Transverse colon (tissue), 4 donors: ENCODE data around the gene CNTN4. TPM values are rescaled to one million over a fixed set of nuclear protein-coding genes. Genes with fewer than 3 reads are reported as not detected.

Source experiments
- DNase-seq: peaks from one replicate; pipeline ENCODE4 v3.0.0-alpha.2; 2019
- H3K27ac ChIP-seq, 4 donors: fragments of 200-600 bp; sonication (generic); 2 replicates each; pipeline ENCODE4 v1.5.1; 2016 to 2018; ENCODE audit warnings: inconsistent platforms in 4 of 4
- H3K27me3 ChIP-seq: fragments of 200-600 bp; sonication (generic); 2 replicates; pipeline ENCODE4 v1.5.1; 2017; ENCODE audit warnings: inconsistent platforms
- H3K36me3 ChIP-seq, 4 donors: fragments of 200-600 bp; sonication (generic); 2 replicates each; pipeline ENCODE4 v1.5.1; 2017 to 2019; ENCODE audit warnings: inconsistent platforms in 4 of 4
- H3K4me1 ChIP-seq, 4 donors: fragments of 200-600 bp; sonication (generic); 2 replicates each; pipeline ENCODE4 v1.5.1; 2017 to 2020; ENCODE audit warnings: inconsistent platforms in 4 of 4
- H3K4me3 ChIP-seq, 4 donors: fragments of 200-600 bp; sonication (generic); 1 replicate in 1 of 4; 2 replicates in 3 of 4; pipeline versions ENCODE4 v1.5.1 to v1.6.1; 2017 to 2019; ENCODE audit warnings: inconsistent platforms in 4 of 4
- H3K9me3 ChIP-seq, 2 donors: fragments of 200-600 bp; sonication (generic); 2 replicates each; pipeline ENCODE4 v1.5.1; 2017 to 2019; ENCODE audit warnings: inconsistent platforms in 2 of 2
- CTCF ChIP-seq, 5 experiments: fragments of 200-600 bp in 3 of 5; fragments of 450-650 bp in 2 of 5; sonication (generic) in 3 of 5; IDR thresholded peaks; 1 replicate in 2 of 5; 2 replicates in 3 of 5; pipeline ENCODE4 v1.5.1; 2016 to 2017; ENCODE audit warnings: antibody characterized with exemption in 5 of 5, inconsistent platforms in 3 of 5, mild to moderate bottlenecking in 2 of 5, moderate library complexity in 1 of 5
- EP300 ChIP-seq: sonication (generic); formaldehyde crosslinking; IDR thresholded peaks from one replicate; pipeline ENCODE4 v1.6.1; 2017; ENCODE audit warnings: antibody characterized with exemption, low read depth
- POLR2A ChIP-seq: fragments of 450-650 bp; IDR thresholded peaks from one replicate; pipeline ENCODE4 v1.6.1; 2016; ENCODE audit warnings: antibody characterized with exemption, mild to moderate bottlenecking, moderate library complexity
- POLR2AphosphoS5 ChIP-seq, 3 donors: sonication (generic); formaldehyde crosslinking; IDR thresholded peaks; one replicate each; pipeline ENCODE4 v1.6.1; 2016; ENCODE audit warnings: antibody characterized with exemption in 3 of 3
- WGBS, 2 donors: methylation state at CpG; one replicate each; pipeline ENCODE4 v1.1.5; 2018; ENCODE audit warnings: low coverage in 1 of 2; 5-methylcytosine and 5-hydroxymethylcytosine counted together
- in situ Hi-C, 4 donors: fragments of 200-750 bp; cut with MboI; loops; one replicate each; pipeline versions ENCODE4 v1.15.0 to v1.15.1; 2017; ENCODE audit warnings: low sequenced_read_pairs in 3 of 4, low pct_ligation_motif_present in 1 of 4, low pct_unique_long_range_greater_than_20kb in 1 of 4
- intact Hi-C: fragments of 100-400 bp; cut with DNase I; formaldehyde crosslinking; loops from one replicate; pipeline ENCODE4 v1.15.1; 2023; ENCODE audit warnings: low total_unique reads
- total RNA-seq, 4 donors: library from RNA; depleted of rRNA; stranded (reverse); fragments of >200 nt; gene quantifications; one replicate each; pipeline ENCODE4 v1.1.0, GENCODE V29; 2016

The CNTN4 gene
- total RNA-seq, 4 donors from 2014 or later: 17.6 to 49.0 (median 17.8) TPM

- H3K9me3 ChIP-seq: no peaks in the 10 kb centered on the region
- DNase-seq: no peak
- intact Hi-C loops (no loop called here), in situ Hi-C loops (no loop called here)
- H3K36me3 ChIP-seq: no peaks in the 10 kb centered on the region
- no peak overlapping the region for H3K27ac ChIP-seq
- peaks cover 0 to 4% (median 0%) of the 10 kb centered on the region in 4 donors for H3K4me1 ChIP-seq
- H3K27me3 ChIP-seq: no peaks in the 10 kb centered on the region
- WGBS, 2 donors: 68 to 69% methylated on average over 3 of the region's 3 CpGs
- H3K4me3 ChIP-seq: no peak overlapping the region
- TF ChIP-seq POLR2A: no peak
- TF ChIP-seq POLR2AphosphoS5 (IDR thresholded peaks at IDR 0.05): no peak
- no peak for TF ChIP-seq EP300
- TF ChIP-seq CTCF (IDR thresholded peaks at IDR 0.05): no peak
Observed at GRCh38 chr3:2727101-2727500, 628.4 kb downstream of the CNTN4 start.

DNA sequence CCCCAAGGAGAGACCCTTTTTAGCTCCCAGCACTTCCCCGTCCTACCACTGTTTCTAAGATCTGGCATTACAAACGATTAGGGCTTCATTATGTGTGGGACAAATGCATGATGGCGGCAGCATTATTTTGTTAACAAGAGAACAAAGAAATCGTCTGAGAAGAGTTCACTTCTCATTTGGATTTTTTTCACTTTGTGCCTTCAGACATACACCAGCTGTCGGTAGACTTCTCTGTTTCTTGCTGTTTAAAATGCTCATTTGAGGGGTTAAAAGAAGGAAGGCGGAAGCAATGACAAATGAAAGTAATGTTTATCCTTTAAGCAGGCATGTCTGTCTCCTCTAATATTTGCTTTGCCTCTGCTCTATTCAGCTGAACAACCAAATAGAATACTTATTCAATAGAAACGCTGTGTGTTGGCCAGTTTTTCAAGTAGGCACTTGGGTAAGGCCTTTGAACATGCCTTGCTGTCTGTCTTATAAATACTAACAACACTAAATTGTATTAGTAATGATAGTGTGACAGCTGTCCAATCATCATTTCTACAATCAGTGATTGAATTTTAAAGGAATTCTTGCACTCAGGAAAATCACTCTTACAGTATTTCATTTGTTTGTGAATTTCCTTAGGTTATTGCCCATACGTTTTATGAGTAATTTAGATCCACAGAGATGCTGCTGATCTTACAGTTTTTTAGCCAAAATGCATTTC, 629.1 kb downstream of the CNTN4 start:
- 54 to 67% methylated on average over 8 of the region's 8 CpGs for WGBS, 2 donors
- intact Hi-C loops (no loop called here), in situ Hi-C loops (no loop called here)
- no peaks in the 10 kb centered on the region for H3K36me3 ChIP-seq
- peaks cover 0 to 4% (median 0%) of the 10 kb centered on the region in 4 donors for H3K4me1 ChIP-seq
- TF ChIP-seq POLR2A (no peak), EP300 (no peak), POLR2AphosphoS5 (IDR thresholded peaks at IDR 0.05) (no peak), CTCF (IDR thresholded peaks at IDR 0.05) (no peak)
- no peak overlapping the region for H3K27ac ChIP-seq
- no peak overlapping the region for H3K4me3 ChIP-seq
- no peak for DNase-seq
- H3K27me3 ChIP-seq: no peaks in the 10 kb centered on the region
- no peaks in the 10 kb centered on the region for H3K9me3 ChIP-seq

DNA sequence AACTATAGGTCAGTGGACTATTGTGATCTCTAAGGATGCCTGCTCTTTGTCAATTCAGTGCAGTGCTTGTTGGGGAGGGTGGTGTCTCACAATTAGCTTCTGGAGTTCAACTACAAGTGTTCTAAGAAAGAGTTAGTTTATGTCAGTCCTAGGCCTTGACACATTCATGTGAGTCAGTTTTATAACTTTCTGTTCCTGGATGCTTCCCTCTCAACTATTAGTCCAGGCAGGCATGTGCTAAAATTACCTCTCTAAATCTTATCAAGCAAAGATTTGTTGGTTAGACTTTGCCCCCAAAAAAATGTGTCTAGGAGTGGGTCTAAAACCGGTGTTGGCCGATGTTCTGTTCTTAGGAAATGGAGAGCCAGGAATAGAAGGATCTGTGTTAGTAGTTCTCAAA, 633.2 kb downstream of the CNTN4 start:
- TF ChIP-seq CTCF (IDR thresholded peaks at IDR 0.05) (no peak), POLR2AphosphoS5 (IDR thresholded peaks at IDR 0.05) (no peak), EP300 (no peak), POLR2A (no peak)
- no peaks in the 10 kb centered on the region for H3K9me3 ChIP-seq
- H3K4me1 ChIP-seq: peaks cover 0 to 4% (median 0%) of the 10 kb centered on the region in 4 donors
- WGBS, 2 donors: 29 to 41% methylated on average over 2 of the region's 2 CpGs
- intact Hi-C loops: no loop called here
- no peak for DNase-seq
- in situ Hi-C loops: no loop called here
- H3K27me3 ChIP-seq: no peaks in the 10 kb centered on the region
- H3K4me3 ChIP-seq: no peak overlapping the region
- no peaks in the 10 kb centered on the region for H3K36me3 ChIP-seq
- no peak overlapping the region for H3K27ac ChIP-seq

DNA sequence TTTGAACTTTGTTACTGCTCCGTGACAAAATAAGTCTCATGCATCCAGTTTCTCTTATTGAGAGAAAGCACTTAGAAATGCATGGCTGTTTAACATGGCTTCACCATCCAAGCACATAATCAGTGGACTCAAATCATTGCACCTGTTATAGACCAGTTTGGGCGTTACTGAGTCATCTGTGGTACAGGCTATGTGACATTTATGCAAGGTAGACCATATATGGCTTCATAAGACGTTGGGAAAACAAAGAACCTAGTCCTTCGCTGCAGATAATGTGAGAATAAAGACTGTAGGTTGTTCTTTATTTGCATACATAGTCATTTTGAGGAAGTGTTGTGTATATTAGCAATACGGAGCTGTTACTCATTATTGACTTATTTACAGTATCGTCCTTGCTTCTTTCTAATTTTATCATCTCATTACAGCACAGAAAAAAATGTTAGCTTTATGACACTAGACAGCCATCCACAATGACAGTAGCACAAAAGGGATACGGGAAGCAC, 636.8 kb downstream of the CNTN4 start:
- DNase-seq: no peak
- in situ Hi-C loops: no loop called here
- no peak for TF ChIP-seq POLR2AphosphoS5 (IDR thresholded peaks at IDR 0.05)
- TF ChIP-seq POLR2A: no peak
- no peak for TF ChIP-seq EP300
- no peak for TF ChIP-seq CTCF (IDR thresholded peaks at IDR 0.05)
- no peaks in the 10 kb centered on the region for H3K27me3 ChIP-seq
- H3K36me3 ChIP-seq: no peaks in the 10 kb centered on the region
- no peak overlapping the region for H3K27ac ChIP-seq
- H3K4me1 ChIP-seq: peaks cover 0 to 4% (median 0%) of the 10 kb centered on the region in 4 donors
- intact Hi-C loops: no loop called here
- no peak overlapping the region for H3K4me3 ChIP-seq
- WGBS, 2 donors: 75 to 79% methylated on average over 6 to 7 of the region's 7 CpGs
- H3K9me3 ChIP-seq: no peaks in the 10 kb centered on the region
